ENCODE results near the gene PEX11B.

Gene PEX11B

GRCh38 chr1:145901312-145902021 is 17.1 kb downstream of the PEX11B start:
- DNase-seq = no peak

GRCh38 chr1:145898756-145899155 is 19.8 kb downstream of the PEX11B start:
- no peak for DNase-seq

GRCh38 chr1:145897969-145898368 is 20.5 kb downstream of the PEX11B start:
- no peak for DNase-seq

- DNase-seq = no peak
Observed at GRCh38 chr1:145895471-145895870, 23.0 kb downstream of the PEX11B start.

- no peak for DNase-seq
Observed at GRCh38 chr1:145893306-145894055, 25.0 kb downstream of the PEX11B start.

GRCh38 chr1:145892486-145893087 is 25.9 kb downstream of the PEX11B start:
- DNase-seq = no peak

GRCh38 chr1:145891587-145892485 is 26.7 kb downstream of the PEX11B start:
- peak; percentile 8 to 62 for DNase-seq

- DNase-seq = no peak
Observed at GRCh38 chr1:145891143-145891542, 27.4 kb downstream of the PEX11B start.

GRCh38 chr1:145889722-145890121 is 28.8 kb downstream of the PEX11B start:
- no peak for DNase-seq

- no peak for DNase-seq
Observed at GRCh38 chr1:145887631-145888030, 30.9 kb downstream of the PEX11B start.

- no peak for DNase-seq
Observed at GRCh38 chr1:145886816-145887215, 31.7 kb downstream of the PEX11B start.

- no peak for DNase-seq
Observed at GRCh38 chr1:145886390-145886789, 32.1 kb downstream of the PEX11B start.

- DNase-seq = peak; percentile 55 to 67
Observed at GRCh38 chr1:145885738-145886287, 32.7 kb downstream of the PEX11B start, which contains the start of gene ANKRD35. Gene ANKRD35 (minus strand): TSS chr1:145885866. CDS start chr1:145885758, 108 bp downstream.

- no peak for DNase-seq
Observed at GRCh38 chr1:145884675-145885074, 33.8 kb downstream of the PEX11B start.

- peak in 1 of 2 donors; percentile 22 for DNase-seq
Observed at GRCh38 chr1:145879775-145880174, 38.7 kb downstream of the PEX11B start.

GRCh38 chr1:145878724-145879123 is 39.8 kb downstream of the PEX11B start:
- DNase-seq = no peak

GRCh38 chr1:145877923-145878486 is 40.5 kb downstream of the PEX11B start:
- DNase-seq = no peak

- DNase-seq = no peak
Observed at GRCh38 chr1:145874646-145875045, 43.9 kb downstream of the PEX11B start.

- DNase-seq = peak; percentile 42 to 61
Observed at GRCh38 chr1:145871994-145872924, 46.3 kb downstream of the PEX11B start.

- DNase-seq = no peak
Observed at GRCh38 chr1:145868232-145868631, 50.3 kb downstream of the PEX11B start.
